Astrocyte of the spinal cord (primary cell): ENCODE results near the gene THOC3.
"Not testable (repeated sequence)": the region's sequence is repeated elsewhere in the genome, so short reads cannot be mapped to it uniquely, and the experiment has no call there.

ENCODE experiments used
- DNase-seq: peaks from one replicate; pipeline ENCODE4 v3.0.0; 2011; ENCODE audit warnings: low read depth, low spot score
- H3K4me3 ChIP-seq: 2 replicates; pipeline ENCODE4 v1.5.1; 2011; ENCODE audit warnings: low read depth, mild to moderate bottlenecking, low read length, moderate library complexity
- in situ Hi-C: cut with HindIII; loops from 2 replicates; pipeline ENCODE4 v1.10.0; 2017; ENCODE audit warnings: low sequenced_read_pairs

THOC3 gene, protein sequence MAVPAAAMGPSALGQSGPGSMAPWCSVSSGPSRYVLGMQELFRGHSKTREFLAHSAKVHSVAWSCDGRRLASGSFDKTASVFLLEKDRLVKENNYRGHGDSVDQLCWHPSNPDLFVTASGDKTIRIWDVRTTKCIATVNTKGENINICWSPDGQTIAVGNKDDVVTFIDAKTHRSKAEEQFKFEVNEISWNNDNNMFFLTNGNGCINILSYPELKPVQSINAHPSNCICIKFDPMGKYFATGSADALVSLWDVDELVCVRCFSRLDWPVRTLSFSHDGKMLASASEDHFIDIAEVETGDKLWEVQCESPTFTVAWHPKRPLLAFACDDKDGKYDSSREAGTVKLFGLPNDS

DNA sequence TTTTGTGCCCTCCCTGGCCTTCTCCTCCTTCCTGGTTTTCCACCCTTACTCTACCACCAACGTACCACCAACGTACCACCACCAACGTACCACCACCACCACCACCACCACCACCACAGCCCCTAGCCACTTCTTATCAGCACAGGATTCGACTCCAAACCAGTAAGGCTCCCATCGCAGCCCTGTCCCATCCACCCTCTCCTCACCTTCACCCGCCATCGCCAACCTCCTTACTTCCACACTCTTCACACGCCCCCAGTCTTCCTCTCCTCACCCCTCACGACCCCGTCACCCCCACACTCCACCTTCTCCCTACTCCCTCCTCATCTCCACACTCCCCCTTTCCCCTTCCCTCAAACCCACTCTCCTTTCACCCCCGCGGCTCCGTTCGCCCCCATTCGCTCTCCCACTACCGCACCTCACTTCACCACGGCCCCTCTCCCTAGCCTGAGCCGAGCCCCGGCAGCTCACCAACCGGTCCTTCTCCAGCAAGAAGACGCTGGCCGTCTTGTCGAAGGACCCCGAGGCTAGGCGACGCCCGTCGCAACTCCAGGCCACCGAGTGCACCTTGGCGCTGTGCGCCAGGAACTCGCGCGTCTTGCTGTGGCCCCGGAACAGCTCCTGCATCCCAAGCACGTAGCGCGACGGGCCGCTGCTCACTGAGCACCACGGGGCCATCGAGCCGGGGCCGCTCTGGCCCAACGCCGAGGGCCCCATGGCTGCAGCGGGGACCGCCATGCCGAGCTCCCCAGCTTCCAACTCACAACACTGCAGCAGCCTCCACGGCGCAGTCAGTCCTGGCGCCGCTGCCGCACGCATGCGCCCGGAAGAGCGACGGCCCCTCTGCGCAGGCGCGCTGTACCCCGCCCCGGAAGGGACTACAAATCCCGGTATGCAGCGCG is at the start of gene THOC3:
THOC3 (minus strand) TSS at position 845 of the 902 bp plus-strand sequence; CDS start at position 738, 107 bp downstream.
- in situ Hi-C loops, result not testable (repeated sequence)
- peak within 1 kb of the TSS; percentile 58 for H3K4me3 ChIP-seq
- DNase-seq, result peak; percentile 78

DNA sequence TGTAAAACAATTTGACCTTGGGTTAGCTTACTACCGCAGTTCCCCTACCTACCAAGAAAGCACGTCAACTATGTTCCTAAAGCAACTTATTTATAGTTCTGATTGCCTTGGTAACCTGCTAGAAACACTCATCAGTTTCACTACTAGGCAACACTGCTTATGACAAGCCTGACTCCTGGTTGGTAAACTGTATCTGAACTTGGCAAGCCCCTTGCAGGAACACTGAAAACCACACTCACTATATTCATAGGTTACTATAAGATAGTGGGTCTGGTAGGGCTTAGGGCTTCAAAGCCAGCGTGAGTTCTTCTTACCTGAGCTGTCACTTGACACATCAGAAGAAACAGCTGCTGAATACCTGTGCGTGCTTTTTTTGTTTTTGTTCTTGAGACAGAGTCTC is 49.2 kb upstream of the THOC3 start:
- H3K4me3 ChIP-seq, DNase-seq, in situ Hi-C loops: not testable (repeated sequence)

- DNase-seq, in situ Hi-C loops, H3K4me3 ChIP-seq: not testable (repeated sequence)
These were observed 46.2 kb upstream of the THOC3 start for GRCh38 chr5:176014360-176014759.

GRCh38 chr5:176011088-176011487 is 43.0 kb upstream of the THOC3 start:
- in situ Hi-C loops, DNase-seq: not testable (repeated sequence)

DNA sequence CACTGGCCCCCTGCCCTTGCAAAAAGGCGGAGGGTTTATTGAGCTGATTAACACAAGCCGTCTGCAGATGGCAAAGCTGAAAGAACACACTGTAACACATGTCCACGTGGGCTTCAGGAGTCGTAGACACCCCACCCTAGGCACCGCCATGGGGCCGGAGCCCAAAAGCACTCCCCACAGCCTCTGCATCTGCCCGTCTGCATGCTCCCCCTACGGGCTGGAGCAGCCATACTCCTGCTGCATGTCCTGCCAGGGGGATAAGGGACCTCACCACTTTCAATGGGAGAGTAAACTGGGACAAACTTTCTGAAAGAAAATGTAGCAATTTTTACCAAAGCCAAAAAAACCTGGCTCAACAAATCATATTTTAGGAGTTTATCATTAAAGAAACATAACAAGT is 42.1 kb upstream of the THOC3 start:
- DNase-seq, H3K4me3 ChIP-seq, in situ Hi-C loops: not testable (repeated sequence)

More at GRCh38 chr5:176011088-176011487, 43.0 kb upstream of the THOC3 start:
- H3K4me3 ChIP-seq, result not testable (repeated sequence)

GRCh38 chr5:176007220-176007619 is 39.1 kb upstream of the THOC3 start:
- in situ Hi-C loops, H3K4me3 ChIP-seq: not testable (repeated sequence)

DNA sequence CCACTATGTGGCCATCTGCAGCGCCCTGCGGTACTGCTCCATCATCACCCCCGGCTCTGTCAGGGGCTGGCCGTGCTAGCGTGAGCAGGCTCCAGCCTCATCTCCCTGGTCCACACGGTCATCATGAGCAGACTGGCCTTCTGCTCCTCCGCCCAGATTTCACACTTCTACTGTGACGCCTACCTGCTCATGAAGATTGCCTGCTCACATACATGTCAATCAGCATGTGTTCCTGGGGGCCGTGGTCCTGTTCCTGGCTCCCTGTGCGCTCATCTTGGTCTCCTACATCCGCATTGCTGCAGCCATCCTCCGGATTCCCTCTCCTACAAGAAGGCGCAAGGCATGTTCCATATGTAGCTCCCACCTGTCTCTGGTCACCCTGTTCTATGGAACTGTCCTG is 38.7 kb upstream of the THOC3 start:
- H3K4me3 ChIP-seq, in situ Hi-C loops, DNase-seq: not testable (repeated sequence)

More at GRCh38 chr5:176007220-176007619, 39.1 kb upstream of the THOC3 start:
- DNase-seq, result not testable (repeated sequence)

- DNase-seq, in situ Hi-C loops: not testable (repeated sequence)
These were observed 29.9 kb upstream of the THOC3 start for GRCh38 chr5:175997979-175998378.

GRCh38 chr5:175997495-175997894 is 29.4 kb upstream of the THOC3 start:
- in situ Hi-C loops, DNase-seq, H3K4me3 ChIP-seq: not testable (repeated sequence)

More at GRCh38 chr5:175997979-175998378, 29.9 kb upstream of the THOC3 start:
- not testable (repeated sequence) for H3K4me3 ChIP-seq

DNA sequence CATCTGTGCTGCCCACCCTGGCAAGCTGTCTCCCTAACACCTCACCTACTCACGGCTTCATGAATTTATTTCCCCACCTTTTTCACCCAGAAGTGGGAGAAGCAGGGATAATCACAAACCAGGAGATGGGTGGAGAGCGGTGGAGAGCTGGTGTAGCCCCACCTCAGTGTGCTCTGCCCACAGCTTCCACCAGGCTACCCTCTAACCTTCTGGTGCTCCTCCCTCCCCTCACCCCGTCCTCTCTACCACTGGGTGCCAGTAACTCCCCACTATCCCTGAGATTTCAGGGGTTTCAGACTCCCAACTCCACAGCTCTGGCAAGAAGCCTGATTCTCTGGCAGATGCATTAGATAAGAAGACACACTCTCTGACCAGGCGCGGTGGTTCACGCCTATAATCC is 28.7 kb upstream of the THOC3 start:
- H3K4me3 ChIP-seq, in situ Hi-C loops, DNase-seq: not testable (repeated sequence)

DNA sequence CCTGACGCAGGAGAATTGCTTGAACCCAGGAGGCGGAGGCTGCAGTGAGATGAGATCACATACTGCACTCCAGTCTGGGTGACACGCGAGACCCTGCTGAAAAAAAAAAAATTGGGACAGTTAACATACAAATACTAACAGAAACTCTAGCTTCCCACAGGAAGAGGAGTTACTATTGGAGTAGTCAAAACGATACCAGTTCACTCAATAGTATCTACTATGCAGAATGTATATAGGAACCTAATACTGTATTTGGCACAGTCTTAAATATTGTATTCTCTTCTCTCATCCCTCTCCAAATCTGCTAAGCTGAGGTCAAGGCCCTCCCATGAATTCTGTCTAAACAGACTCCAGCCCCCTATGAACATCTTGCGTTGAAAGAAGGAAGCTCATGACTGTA is 27.4 kb upstream of the THOC3 start:
- H3K4me3 ChIP-seq, in situ Hi-C loops, DNase-seq: not testable (repeated sequence)

- H3K4me3 ChIP-seq, in situ Hi-C loops, DNase-seq: not testable (repeated sequence)
These were observed 11.4 kb upstream of the THOC3 start for GRCh38 chr5:175979371-175979995.

DNA sequence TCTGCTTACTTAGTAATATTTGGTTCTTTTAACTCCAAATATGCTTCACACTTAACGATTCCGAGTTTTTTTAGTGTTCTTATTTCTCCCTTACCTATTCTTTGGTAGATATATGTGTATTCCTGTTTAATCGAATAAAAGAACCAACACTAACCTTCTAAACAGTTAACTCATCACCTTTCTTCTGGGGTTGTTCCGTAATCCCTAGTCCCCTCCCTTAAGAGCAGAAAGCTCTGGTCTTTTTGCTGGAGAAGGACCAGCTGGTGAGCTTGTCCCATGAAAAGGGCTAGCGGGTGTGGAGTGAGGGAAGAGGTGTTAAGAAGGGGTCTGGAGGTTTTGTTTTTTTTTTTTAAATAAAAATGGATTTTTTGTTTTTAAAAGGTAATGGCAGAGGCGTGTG is 266 bp upstream of the THOC3 start:
- in situ Hi-C loops, DNase-seq: not testable (repeated sequence)
- H3K4me3 ChIP-seq, result peak overlapping the region; percentile 58

GRCh38 chr5:175962329-175962728 is 5.8 kb downstream of the THOC3 start:
- in situ Hi-C loops, DNase-seq, H3K4me3 ChIP-seq: not testable (repeated sequence)

- DNase-seq, result not testable (repeated sequence)
These were observed 7.9 kb downstream of the THOC3 start for GRCh38 chr5:175960228-175960627.

GRCh38 chr5:175958515-175958914 is 9.6 kb downstream of the THOC3 start:
- DNase-seq, H3K4me3 ChIP-seq, in situ Hi-C loops: not testable (repeated sequence)

More at GRCh38 chr5:175960228-175960627, 7.9 kb downstream of the THOC3 start:
- in situ Hi-C loops, H3K4me3 ChIP-seq: not testable (repeated sequence)

GRCh38 chr5:175954107-175954506 is 14.0 kb downstream of the THOC3 start:
- DNase-seq, in situ Hi-C loops: not testable (repeated sequence)

More at GRCh38 chr5:175954107-175954506, 14.0 kb downstream of the THOC3 start:
- not testable (repeated sequence) for H3K4me3 ChIP-seq
